GM21526 (cell line): ENCODE measurements around the gene SPHK1.

ENCODE experiments used
- ATAC-seq: cut with Tn5 transposase; IDR thresholded peaks from one replicate; pipeline ENCODE4 v1.9.1; 2021; ENCODE audit warnings: moderate library complexity; ENCODE audit not compliant: unreplicated experiment, low FRiP score

SPHK1 gene

DNA sequence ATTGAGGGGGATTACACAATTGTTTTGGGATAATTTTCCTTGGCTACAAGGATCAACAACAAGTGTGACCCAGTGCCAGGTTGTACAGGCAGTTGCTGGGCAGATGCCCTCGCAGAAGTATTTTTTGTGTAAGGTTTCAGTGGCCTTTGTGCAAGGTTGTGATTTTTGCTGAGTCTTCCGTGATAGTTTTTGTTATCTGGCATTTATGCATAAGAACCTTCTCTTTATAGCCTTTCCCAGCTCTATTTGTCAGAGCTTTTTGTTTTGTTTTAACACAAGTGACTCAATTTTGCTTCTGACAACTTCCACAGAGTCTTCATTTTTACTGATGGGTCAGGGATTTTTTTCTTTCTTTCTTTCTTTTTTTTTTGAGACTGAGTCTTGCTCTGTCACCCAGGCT lies 23.9 kb upstream of the SPHK1 start:
- no peak for ATAC-seq

DNA sequence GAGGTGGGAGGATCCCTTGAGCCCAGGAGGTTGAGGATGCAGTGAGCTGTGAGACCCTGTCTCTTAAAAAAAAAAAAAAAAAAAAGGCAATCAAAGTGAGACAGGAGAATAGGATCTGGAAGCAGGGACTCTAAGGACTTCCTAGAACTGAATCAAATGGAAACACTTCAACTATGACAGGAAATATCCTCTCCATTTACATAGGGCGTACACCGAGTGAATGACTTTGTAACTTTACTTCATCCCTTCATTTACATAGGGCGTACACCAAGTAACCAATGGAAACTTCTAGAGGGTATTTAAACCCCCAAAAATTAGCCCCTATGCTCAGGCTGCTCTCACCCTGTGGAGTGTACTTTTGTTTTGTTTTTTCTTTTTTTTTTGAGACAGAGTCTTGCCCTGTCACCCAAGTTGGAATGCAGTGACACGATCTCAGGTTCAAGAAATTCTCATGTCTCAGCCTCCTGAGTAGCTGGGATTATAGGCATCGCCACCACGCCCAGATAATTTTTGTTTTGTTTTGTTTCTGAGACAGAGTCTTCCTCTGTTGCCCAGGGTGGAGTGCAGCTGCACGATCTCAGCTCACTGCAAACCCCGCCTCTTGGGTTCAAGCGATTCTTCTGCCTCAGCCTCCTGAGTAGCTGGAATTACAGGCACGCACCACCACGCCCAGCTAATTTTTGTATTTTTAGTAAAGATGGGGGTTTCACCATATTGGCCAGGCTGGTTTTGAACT lies 21.1 kb upstream of the SPHK1 start:
- ATAC-seq, result no peak

DNA sequence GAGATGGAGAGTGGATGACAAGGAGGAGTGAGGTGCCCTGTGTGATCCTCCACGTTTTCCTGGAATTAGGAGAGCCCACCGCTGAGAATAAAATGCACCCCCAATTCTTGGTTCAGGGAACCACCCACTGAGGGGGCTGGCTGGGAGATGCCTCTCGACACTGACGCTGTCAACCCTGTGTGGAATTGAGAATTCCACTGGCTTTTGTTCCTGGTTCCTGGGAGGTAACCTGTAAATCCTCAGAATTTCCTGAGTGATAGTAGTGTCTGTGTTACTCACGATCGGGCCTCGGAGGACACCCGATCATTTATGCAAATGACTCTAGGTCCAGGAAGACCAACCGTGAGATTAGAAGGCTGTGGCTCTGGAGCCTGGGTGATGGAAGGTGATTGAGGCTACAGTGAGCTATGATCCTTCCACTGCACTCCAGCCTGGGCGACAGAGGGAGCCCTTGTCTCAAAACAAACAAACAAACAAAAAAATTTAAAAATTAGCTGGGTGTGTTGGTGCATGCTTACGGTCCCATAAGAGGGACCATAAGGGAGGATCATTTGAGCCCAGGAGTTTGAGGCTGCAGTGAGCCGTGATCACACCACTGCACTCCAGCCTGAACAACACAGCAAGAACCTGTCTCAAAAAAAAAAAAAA lies 19.0 kb upstream of the SPHK1 start:
- no peak for ATAC-seq

DNA sequence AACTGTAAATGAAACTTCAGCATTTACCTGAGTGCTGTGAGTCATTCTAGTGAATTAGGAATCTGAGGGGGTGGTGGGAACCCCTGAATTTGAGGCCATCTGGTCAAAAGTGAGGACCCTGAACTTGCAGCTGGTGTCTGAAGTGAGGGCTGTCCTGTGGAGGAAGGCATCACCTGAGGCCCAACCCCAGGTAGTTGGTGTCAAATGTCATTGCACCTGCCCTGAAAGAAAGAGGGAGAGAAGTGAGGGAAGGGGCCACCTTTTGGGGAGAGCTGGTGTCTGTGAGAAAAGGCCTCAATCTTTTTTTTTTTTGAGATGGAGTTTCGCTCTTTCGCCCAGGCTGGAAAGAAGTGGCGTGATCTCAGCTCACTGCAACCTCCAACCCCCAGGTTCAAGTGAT lies 18.2 kb upstream of the SPHK1 start:
- no peak for ATAC-seq

DNA sequence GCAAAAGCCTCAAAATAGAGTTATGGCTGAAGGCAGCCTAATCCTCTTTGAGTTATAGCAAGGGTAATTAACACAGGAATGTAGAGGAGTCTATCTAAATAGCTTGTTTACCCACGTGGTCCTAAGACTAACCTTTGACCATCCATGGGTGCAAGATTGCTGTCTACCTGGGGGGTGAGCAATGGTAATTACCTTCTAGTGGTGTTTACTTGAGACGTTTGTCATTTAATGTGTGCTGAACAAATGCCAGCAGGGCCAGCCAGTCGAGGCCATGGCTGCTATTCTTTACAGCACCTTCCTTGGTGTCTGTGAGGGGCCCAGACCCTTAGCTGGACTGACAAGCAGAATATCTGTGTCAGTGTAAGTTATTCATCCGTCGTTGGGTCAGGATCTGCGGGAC lies 16.8 kb upstream of the SPHK1 start:
- no peak for ATAC-seq

DNA sequence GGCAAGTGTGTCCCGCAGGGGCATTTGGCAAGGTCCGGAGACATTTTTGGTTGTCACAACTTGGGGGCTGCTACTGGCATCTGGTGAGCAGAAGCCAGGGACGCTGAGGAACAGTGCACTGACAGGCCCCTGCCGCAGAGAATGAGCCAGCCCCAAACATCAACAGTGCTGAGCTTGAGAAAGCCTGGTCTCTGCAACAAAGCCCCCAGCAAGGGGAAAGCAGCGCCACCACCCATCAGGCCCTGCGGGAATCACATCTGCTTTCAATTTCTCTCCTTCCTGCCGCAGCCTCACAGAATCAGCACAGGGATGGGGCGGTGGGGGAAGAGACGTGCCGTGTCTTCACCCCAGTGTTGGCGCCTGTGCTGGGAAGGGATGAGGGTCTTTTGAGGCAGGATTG lies 15.9 kb upstream of the SPHK1 start:
- ATAC-seq, result no peak

DNA sequence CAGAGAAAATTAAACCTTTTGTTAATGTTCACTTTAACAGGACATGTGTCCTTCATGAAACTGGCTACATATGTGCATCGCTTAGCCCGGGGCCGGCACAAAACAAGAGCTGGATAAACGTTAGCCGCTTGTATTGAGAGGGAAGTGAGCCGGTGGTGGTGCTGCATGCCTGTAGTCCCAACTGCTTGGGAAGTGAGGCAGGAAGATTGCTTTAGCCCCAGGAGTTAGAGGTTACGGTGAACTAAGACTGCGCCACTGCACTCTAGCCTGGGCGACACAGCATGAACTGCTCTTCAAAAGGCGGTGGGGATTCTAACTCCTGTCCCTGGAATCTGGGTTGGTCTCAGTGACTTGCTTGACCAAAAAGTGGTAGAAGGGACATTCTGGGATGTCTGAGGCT lies 15.0 kb upstream of the SPHK1 start:
- ATAC-seq, result no peak

DNA sequence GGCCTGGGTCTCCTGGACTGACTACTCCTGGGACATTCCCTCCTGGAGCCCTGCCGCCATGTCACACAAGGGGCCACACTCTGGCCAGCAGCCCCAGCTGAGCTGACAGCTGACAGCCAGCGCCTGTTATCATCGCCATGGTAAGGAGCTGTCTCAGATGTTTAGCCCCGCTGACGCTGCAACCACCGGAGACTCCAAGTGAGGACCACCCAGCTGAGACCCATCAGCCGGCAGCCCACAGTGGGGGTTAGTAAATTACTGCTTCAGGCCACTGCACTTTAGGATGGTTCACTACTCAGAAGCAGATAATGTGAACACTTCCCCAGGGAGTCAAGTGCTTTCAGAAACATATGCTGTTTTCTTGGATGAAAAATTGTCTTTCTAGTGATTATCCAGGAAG lies 14.6 kb upstream of the SPHK1 start:
- ATAC-seq, result no peak

DNA sequence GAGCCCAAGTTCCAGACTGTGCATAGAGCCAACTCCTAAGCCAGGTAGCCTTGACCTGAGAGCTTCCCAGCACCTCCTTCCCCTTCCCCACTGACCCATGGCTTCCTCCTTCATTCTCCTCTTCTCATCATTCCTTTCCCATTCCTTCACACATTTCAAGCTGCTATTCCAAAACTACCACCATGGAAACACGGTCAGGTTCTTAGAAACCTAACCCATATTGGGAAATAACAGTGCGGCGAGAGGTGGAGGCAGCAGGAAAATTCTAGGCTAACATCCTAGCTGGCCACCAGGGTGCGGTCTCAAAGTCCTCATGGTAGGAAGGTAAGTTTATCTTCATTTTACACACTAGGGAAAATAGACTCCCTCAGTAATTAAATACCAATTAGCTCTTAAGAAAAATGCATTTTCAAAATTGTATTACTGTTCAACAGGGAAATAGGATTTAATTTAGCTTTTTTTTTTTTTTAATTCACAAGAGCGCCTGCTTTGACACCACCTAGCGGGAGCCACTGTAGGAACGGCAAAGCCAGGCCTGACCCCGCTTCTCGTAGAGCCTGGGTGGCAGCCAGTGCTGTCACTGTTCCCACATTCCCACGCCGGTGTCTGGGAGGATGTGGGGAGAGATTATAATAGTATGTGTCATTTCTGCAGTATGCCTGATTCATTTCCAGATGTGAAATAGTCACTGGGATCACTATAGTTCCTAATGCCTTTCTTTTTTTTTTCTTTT lies 14.0 kb upstream of the SPHK1 start:
- ATAC-seq, result no peak

DNA sequence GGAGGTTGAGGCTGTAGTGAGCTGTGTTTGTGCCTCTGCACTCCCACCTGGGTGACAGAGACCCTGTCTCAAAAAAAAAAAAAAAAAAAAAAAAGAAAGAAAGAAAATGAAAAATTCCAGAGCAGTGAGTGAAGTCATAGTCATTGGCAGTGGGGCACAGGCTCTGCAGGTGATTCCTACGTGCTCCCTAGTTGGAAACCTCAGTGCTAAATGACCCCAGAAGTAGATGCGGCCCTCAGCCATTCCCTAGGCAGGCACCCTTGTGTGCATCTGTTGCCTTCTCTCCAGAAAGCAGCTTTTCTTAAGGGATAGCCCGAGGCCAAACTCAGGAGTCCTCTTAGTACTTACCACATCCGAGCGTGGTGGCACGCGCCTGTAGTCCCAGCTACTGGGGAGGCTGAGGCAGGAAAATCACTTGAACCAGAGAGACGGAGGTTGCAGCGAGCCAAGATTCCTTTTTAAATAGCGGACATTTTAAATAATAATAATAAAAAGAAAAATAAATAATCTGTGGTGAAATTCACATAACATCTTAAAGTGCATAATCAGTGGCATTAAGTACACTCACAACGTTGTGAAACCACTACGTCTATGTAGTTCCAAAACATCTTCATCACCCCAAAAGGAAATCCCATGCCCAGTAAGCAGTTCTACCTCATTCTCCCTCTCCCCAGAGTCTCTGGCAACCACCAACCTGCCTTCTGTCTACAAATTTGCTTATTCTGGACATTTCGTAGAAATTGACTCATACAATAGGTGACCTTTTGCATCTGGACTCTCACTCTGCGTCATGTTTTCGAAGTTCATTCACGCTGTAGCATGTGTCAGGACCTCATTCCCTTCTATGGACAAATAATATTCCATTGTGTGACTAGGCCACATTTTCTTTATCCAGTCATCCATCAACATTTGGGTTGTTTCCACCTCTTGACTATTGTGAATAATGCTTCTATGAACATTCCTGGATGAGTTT lies 12.5 kb upstream of the SPHK1 start:
- no peak for ATAC-seq

DNA sequence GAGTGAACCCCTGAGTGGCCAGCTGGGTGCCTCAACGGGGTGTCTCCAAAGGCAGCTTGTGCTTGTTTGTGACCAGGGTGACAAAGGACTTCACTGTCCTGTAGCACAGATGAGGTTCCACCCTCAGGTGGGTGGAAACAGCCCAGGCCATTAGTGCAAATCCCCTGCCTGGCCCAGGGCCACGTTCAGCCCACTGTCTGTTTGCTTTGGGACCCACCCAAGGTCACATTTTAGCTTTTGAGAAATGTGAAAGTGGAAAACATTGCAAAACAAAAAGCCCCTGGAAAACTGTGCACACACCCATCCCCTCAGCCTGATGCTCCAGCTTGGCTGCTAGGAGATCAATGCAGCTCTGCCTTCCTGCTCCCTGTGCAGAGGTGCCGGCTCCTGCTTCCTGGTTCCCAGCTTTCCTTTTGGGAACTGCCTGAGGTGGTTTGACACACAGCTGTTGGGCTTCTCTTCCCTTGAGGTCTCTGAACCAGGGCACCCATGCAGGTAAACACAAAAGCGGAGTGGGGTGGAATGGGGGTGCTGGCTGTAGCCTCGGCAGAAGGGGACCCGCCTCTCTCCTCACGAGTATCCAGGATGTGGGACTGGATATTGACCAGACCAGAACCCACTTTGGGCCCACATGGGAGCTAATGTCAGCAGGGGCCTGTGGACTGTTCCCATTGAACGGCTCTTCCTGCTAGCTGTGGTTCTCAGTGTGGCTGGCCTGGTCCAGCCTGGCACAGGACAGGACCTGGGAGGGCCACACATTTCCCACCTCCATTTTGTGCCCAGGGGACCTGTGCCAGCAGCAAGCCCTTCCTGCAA lies 7.9 kb upstream of the SPHK1 start:
- no peak for ATAC-seq

DNA sequence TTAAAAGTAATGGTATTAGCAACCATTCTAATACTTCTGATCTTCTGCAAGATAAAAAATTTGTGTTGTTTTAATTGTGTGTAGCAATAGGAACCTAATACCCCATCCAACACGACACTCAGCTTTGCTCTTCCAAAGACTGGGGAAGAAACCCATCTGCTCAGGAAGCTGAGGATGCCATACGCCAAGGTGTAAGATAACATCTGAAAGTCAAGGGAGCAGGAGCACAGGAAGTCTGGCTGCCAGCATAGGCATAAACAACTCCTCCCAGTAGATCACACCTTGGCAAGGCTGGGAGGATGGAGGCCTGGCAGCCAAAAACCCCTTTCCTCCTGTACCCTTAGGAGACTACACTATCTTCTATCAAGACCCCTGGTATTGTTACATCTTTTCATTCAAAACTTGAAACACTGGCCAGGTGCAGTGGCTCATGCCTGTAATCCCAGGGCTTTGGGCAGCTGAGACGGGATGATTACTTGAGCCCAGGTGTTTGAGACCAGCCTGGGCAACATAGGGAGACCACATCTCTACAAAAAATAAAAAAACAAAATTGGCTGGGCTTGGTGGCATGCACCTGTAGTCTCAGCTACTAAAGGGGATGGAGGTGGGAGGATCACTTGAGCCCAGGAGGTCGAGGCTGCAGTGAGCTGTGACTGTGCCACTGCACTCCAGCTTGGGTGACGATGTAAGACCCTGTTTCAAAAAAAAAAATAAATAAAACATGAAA lies 5.7 kb upstream of the SPHK1 start:
- ATAC-seq, result no peak

DNA sequence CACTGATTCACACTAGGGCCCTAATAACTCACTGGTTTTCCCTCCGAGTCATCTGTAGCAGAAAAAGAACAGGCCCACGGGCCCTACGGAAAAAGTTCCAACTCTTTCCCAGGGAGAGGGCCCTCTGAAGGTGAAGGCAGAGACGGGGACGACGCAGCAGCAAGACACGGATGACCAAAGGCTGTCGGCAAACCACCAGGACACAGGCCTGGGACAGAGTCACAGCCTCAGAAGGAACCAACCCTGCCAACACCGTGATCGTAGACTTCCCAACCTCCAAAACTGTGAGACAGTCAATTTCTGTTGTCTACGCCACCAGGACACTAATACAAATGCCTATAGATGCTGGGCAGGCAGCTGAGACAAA lies 5.2 kb upstream of the SPHK1 start:
- no peak for ATAC-seq

DNA sequence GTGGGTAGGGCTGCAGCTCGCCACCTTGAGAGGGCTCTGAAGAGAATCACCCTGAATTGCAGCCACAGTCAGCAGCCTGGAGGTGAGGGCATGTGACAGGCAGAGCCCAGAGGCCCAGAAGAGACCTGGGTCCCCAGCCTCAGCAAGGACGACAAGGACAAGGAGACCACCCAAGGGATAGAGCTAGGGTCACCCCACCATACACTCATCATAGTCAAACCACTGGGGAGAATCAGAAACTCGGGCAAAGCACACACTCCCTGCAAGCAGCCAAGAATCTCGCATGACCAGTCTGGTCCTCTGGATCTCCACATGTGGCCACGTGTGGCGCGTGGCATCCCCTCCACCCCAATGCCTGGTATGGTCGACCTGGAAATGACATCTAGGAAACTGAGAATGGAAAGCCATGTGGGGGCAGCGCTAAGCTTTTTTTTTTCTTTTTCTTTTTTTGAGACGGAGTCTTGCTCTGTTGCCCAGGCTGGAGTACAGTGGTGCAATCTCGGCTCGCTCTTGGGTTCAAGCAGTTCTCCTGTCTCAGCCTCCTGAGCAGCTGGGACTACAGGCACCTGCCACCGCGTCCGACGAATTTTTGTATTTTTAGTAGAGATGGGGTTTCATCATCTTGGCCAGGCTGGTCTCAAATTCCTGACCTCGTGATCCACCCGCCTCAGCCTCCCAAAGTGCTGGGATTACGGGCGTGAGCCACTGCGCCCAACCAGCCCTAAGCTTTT lies 4.6 kb upstream of the SPHK1 start:
- no peak for ATAC-seq

DNA sequence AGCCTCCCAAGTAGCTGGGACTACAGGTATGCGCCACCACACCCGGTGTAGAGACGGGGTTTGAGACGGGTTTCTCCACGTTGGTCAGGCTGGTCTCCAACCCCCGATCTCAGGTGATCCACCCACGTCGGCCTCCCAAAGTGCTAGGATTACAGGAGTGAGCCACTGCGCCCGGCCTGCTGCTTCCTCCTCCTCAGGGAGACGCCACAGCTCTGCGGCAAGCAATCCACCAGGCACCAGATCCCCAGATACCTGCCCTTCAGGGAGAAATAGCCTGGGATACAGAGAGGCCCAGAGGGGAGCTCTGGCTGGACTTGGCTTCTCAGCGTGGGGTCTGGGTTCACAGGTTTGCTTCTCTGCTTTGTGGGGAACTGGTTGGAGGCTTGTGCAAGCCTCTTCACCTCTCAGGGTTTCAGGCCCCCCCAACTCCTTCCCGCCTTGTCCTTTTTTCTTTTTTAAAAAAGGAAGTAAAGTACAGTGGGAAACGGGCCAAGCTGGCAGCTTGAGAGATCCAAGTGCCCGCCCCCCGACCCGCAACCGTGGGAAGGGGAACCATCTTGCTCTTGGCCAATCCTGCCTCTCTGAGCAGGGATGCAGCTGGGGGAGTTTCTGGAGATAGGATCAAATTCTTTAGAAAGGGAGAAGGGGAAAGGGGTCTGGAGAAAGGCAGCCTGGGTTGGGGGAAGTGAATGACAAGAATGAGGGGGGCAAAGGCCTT lies 2.6 kb upstream of the SPHK1 start:
- no peak for ATAC-seq

DNA sequence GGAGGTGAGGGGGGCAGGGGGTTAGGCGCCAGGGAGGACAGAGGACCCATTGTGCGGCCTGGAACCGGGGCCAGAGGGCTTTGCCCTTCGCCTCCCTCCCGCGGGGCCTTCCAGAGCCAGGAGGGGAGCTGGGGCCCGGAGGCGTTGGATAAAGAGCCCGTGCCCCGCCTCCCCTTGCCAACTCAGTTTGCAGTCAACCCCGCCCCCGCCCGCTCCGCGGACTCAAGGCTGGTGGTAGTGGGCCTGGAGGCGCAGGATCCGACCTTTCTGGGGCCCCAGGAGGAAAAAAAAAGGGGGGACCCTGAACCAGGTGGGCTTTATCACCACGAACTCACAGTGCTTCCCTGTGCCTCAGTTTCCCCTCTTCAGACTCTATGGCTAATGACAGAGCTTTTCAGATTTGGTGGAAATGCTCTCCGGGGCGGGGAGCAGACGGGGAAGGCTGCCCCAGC lies 2.0 kb upstream of the SPHK1 start:
- ATAC-seq, result no peak

DNA sequence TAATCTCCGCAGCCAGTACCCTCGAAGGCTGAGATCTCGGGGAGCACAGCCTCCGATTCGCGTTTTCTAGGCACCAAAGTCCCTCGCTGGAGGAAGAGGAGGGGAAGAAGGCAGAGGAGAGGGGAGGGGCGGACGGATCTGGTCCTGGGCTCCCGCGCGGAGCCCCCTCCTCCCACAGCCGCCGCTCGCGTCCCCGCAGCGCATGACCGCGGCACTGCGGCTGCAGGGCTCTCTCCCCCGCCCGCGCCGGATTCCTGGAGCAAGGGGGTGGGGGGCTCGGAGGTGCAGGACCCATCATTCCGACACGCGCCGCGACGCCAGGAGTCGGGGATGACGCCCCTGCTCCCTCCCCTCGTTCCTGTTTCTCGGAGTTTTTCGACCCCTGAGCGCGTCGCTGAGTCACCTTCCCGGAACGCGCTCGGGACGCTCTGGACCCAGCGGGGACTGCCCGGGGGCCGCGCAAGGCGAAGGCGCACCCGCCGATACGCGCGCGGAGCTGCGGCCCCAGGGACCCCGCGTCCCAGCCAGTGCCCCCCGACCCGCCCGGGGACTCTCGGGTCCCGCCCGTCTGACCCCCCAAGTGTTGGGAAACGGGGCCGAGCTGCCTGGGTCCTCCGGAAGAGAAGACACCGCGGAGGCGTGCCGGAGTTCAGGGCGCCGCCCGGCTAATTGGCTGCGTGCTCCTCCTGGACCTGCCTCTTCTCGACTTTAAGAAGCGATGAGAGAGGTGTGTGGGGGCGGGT lies 1.4 kb upstream of the SPHK1 start:
- no peak for ATAC-seq
